Esophagus muscularis mucosa (tissue), 4 donors: ENCODE data around the gene TUBB2B. TPM values are rescaled to one million over a fixed set of nuclear protein-coding genes. Genes with fewer than 3 reads are reported as not detected.
"Not testable (repeated sequence)": the region's sequence is repeated elsewhere in the genome, so short reads cannot be mapped to it uniquely, and the experiment has no call there.

Experiments
- DNase-seq: peaks from one replicate; pipeline ENCODE4 v3.0.0-alpha.2; 2017; ENCODE audit errors: extremely low spot score
- H3K27ac ChIP-seq, 4 donors: fragments of 200-600 bp; sonication (generic); replicated peaks in 1 of 4; 1 replicate in 3 of 4; 2 replicates in 1 of 4; pipeline ENCODE4 v1.5.1; 2016 to 2019; ENCODE audit warnings: mild to moderate bottlenecking in 1 of 4
- H3K27me3 ChIP-seq, 4 donors: fragments of 200-600 bp; sonication (generic); one replicate each; pipeline versions ENCODE4 v1.5.1 to v1.6.0; 2016 to 2019
- H3K36me3 ChIP-seq, 4 donors: fragments of 200-600 bp; sonication (generic); one replicate each; pipeline ENCODE4 v1.5.1; 2016 to 2019
- H3K4me1 ChIP-seq, 4 donors: fragments of 200-600 bp; sonication (generic); one replicate each; pipeline ENCODE4 v1.5.1; 2016 to 2019
- H3K4me3 ChIP-seq, 4 donors: fragments of 200-600 bp; sonication (generic); 1 replicate in 2 of 4; 2 replicates in 2 of 4; pipeline ENCODE4 v1.5.1; 2016 to 2019; ENCODE audit warnings: mild to moderate bottlenecking in 4 of 4, moderate library complexity in 1 of 4
- H3K9me3 ChIP-seq, 4 donors: fragments of 200-600 bp; sonication (generic); 1 replicate in 3 of 4; 2 replicates in 1 of 4; pipeline ENCODE4 v1.5.1; 2016 to 2019
- EP300 ChIP-seq: sonication (generic); formaldehyde crosslinking; IDR thresholded peaks from one replicate; pipeline ENCODE4 v1.6.1; 2017; ENCODE audit warnings: antibody characterized with exemption
- POLR2A ChIP-seq: fragments of 450-650 bp; IDR thresholded peaks from one replicate; pipeline ENCODE4 v1.6.1; 2017; ENCODE audit warnings: antibody characterized with exemption, moderate library complexity, mild to moderate bottlenecking, low read depth
- POLR2AphosphoS5 ChIP-seq, 2 donors: sonication (generic); formaldehyde crosslinking; IDR thresholded peaks; one replicate each; pipeline ENCODE4 v1.6.1; 2017; ENCODE audit warnings: antibody characterized with exemption in 2 of 2
- WGBS: methylation state at CpG from one replicate; pipeline ENCODE4 v1.1.5; 2018; 5-methylcytosine and 5-hydroxymethylcytosine counted together
- intact Hi-C: fragments of 100-400 bp; cut with DNase I; formaldehyde crosslinking; loops from one replicate; pipeline ENCODE4 v1.15.1; 2023
- total RNA-seq, 4 donors: library from RNA; depleted of rRNA; stranded (reverse); fragments of >200 nt; gene quantifications; one replicate each; pipeline versions ENCODE4 v1.1.0 to v1.2.1, GENCODE V29; 2016
- TF ChIP-seq, protein P1 (sequence below), 3 experiments: fragments of 200-600 bp in 2 of 3; fragments of 450-650 bp in 1 of 3; sonication (generic) in 2 of 3; IDR thresholded peaks; one replicate each; pipeline ENCODE4 v1.5.1; 2017 to 2019; ENCODE audit warnings: antibody characterized with exemption in 3 of 3, mild to moderate bottlenecking in 2 of 3, moderate library complexity in 1 of 3

The TUBB2B gene
- total RNA-seq, 4 donors from 2014 or later = 12.0 to 35.8 (median 20.9) TPM

DNA sequence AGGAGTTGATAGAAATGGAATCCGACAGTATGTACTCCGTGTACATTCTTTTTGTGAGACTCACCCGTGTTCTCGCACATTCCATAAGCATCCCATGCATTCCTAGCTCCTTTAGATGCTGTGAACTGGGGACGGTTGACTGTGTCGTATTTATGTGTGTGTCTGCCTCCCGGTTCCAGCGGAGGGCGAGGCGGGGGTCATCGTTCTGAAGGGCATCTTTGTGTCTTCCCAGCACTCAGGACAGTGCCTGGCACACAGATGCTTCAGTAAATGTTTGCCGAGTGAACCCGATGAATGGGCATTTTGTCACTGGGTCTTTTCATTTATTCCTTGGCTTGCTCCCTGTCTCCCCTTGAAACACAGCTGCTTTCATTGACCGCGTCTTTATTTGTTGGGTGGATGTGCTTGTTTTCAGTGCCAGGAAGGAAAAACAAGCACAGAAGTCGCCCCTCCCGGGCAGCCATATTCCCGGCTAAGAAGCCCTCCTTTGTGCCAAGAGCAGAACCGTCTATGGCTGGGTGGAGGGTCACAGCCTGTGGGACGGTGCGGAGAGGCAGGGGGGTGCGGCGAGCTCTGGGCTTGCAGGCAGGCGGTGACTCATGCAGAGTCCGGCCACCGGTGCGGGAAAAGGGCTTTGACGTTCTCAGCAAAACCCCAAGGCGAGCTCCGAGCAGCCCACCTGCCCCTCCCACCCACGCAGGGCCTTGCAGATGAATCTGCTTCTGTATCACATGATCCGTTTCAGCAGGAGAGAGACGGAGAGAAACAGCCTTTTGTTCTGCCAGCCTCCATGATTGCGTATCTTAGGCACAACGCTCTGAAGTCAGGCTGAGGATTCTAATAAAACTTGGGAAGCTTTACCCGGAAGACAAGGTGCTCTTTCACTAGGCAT, 20.0 kb upstream of the TUBB2B start:
- Histone ChIP-seq H3K27ac (peak overlapping the region; percentile 59 to 70 (median 64)), H3K9me3 (no peaks in the 10 kb centered on the region), H3K4me1 (peaks cover 23 to 51% (median 47%) of the 10 kb centered on the region in 4 donors), H3K27me3 (no peaks in the 10 kb centered on the region), H3K4me3 (peak overlapping the region; percentile 42 to 57 (median 47)), H3K36me3 (no peaks in the 10 kb centered on the region)
- no peak for DNase-seq
- intact Hi-C loops = no loop called here
- 44% methylated on average over 32 of the region's 36 CpGs for WGBS
- TF ChIP-seq EP300 (no peak), POLR2A (no peak), POLR2AphosphoS5 (IDR thresholded peaks at IDR 0.05) (peak; percentile 38 to 43)
- TF ChIP-seq, protein P1, sequence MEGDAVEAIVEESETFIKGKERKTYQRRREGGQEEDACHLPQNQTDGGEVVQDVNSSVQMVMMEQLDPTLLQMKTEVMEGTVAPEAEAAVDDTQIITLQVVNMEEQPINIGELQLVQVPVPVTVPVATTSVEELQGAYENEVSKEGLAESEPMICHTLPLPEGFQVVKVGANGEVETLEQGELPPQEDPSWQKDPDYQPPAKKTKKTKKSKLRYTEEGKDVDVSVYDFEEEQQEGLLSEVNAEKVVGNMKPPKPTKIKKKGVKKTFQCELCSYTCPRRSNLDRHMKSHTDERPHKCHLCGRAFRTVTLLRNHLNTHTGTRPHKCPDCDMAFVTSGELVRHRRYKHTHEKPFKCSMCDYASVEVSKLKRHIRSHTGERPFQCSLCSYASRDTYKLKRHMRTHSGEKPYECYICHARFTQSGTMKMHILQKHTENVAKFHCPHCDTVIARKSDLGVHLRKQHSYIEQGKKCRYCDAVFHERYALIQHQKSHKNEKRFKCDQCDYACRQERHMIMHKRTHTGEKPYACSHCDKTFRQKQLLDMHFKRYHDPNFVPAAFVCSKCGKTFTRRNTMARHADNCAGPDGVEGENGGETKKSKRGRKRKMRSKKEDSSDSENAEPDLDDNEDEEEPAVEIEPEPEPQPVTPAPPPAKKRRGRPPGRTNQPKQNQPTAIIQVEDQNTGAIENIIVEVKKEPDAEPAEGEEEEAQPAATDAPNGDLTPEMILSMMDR (IDR thresholded peaks at IDR 0.05) = no peak

DNA sequence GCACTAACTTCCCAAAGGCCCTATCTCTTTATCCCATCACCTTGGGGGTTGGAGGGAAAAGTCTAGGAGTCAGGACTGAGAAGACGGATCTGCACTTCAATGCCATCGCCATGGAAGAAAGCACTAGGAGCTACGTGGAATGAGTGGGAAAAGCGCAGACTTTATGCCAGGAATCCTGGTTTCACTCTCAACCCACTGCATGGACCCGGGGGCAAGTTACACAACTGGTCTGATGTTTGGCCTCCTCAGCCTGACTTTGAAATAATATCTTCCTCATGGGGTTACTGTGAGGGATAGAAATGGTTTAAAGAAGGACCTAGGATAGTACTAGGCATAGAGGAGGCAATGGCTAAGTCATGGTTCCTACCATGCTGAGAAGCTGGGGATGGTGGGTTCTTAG, 17.8 kb upstream of the TUBB2B start:
- intact Hi-C loops = no loop called here
- H3K4me1 ChIP-seq = peaks cover 11 to 34% (median 28%) of the 10 kb centered on the region in 4 donors
- no peaks in the 10 kb centered on the region for H3K27me3 ChIP-seq
- no peaks in the 10 kb centered on the region for H3K9me3 ChIP-seq
- WGBS = 93% methylated on average over 5 of the region's 5 CpGs
- no peak for DNase-seq
- H3K36me3 ChIP-seq = no peaks in the 10 kb centered on the region
- H3K27ac ChIP-seq = no peak overlapping the region
- no peak for TF ChIP-seq POLR2A
- no peak for TF ChIP-seq POLR2AphosphoS5 (IDR thresholded peaks at IDR 0.05)
- TF ChIP-seq EP300 = no peak
- TF ChIP-seq, protein P1 (IDR thresholded peaks at IDR 0.05) = no peak
- no peak overlapping the region for H3K4me3 ChIP-seq

DNA sequence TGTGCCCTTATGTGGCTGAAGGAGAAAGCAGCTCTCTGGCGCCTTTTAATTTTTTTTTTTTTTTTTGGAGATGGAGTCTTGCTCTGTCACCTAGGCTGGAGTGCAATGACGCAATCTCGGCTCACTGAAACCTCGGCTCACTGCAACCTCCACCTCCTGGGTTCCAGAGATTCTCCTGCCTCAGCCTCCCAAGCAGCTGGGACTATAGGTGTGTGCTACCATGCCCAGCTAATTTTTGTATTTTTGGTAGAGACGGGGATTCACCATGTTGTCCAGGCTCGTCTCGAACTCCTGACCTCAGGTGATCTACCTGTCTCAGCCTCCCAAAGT, 17.3 kb upstream of the TUBB2B start:
- H3K4me3 ChIP-seq, H3K27ac ChIP-seq, H3K36me3 ChIP-seq, H3K27me3 ChIP-seq, H3K9me3 ChIP-seq, intact Hi-C loops, DNase-seq: not testable (repeated sequence)
- 97% methylated on average over 7 of the region's 7 CpGs for WGBS
- peaks cover 11 to 30% (median 25%) of the 10 kb centered on the region in 4 donors for H3K4me1 ChIP-seq

DNA sequence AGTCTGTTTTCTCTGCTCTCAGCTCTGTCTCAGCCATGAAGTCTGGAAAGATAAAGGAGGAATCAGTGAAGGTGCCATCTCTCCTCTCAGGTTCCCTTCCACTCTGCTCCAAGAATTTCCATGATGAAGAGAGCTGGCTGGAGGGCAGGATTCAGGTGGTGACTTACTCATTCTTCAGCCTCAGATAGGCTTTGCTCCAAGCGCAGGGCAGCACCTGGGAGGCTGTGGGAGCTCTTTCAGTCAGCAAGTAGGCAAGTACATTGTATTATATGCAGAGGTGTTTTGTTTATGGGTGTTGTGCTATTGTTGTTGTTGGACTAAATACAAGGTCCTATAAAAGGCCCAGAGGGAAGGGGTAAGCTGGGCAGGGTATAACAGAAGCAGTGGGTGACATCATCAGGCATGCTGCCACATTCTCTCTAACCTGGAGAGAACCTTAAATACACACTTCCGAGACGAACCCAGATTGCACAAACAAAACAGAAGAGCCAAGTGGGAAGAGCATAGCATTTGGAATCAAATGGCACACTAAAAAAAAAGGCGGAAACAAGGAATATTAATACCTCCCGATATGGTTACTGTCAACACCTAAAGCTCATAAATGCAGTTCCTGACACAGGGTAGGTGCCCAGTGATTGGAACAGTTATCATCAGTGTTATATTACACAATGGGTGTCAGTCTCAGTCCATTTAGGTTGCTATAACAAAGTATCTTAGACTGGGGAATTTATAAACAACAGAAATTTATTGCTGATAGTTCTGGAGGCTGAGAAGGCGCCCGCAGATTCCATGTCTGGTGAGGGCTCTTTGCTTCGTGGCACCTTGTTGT, 16.8 kb upstream of the TUBB2B start:
- intact Hi-C loops = no loop called here
- Histone ChIP-seq H3K36me3 (no peaks in the 10 kb centered on the region), H3K4me1 (peaks cover 11 to 24% (median 23%) of the 10 kb centered on the region in 4 donors), H3K4me3 (no peak overlapping the region), H3K27me3 (no peaks in the 10 kb centered on the region), H3K9me3 (no peaks in the 10 kb centered on the region), H3K27ac (no peak overlapping the region)
- DNase-seq = no peak
- TF ChIP-seq POLR2A (no peak), POLR2AphosphoS5 (IDR thresholded peaks at IDR 0.05) (no peak), EP300 (no peak)
- TF ChIP-seq, protein P1 (IDR thresholded peaks at IDR 0.05) = no peak
- WGBS = 86% methylated on average over 8 of the region's 8 CpGs

DNA sequence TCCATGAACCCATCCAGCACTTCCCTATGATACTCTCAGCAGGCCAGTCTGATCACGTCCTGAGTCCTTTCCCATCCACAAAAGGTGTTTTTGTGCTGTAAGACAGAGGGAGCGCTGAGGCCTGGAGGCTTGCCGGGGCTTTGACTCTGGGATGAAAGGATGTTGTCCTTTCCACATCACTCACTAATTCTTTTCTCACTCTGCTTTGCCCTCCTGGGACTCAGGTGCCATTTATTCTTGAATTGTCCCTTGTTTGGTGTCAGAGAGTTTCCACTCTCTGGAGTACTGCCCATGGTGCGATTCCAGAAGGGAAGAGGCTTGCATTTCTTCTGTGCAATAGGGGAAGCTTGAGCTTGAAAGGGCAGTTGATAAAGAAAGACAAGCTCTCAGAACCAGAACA, 15.3 kb upstream of the TUBB2B start:
- Histone ChIP-seq H3K9me3 (no peaks in the 10 kb centered on the region), H3K4me3 (no peak overlapping the region), H3K27me3 (no peaks in the 10 kb centered on the region), H3K27ac (no peak overlapping the region), H3K4me1 (peaks cover 4 to 12% (median 12%) of the 10 kb centered on the region in 4 donors), H3K36me3 (no peaks in the 10 kb centered on the region)
- DNase-seq = no peak
- TF ChIP-seq POLR2A (no peak), EP300 (no peak), POLR2AphosphoS5 (IDR thresholded peaks at IDR 0.05) (no peak)
- TF ChIP-seq, protein P1 (IDR thresholded peaks at IDR 0.05) = no peak
- intact Hi-C loops = no loop called here
- 86% methylated on average over 4 of the region's 4 CpGs for WGBS

DNA sequence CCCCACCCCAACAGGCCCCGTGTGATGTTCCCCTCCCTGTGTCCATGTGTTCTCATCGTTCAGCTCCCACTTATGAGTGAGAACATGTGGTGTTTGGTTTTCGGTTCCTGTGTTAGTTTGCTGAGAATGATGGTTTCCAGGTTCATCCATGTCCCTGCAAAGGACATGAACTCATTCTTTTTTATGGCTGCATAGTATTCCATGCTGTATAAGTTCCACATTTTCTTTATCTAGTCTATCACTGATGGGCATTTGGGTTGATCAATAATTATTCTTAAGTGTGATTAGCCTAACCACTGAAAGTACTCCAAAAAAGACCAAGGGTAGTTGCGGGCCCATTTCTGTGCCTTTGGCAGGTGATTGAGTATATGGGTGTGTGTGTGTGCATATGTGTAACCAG, 14.3 kb upstream of the TUBB2B start:
- H3K4me1 ChIP-seq, H3K27ac ChIP-seq, H3K27me3 ChIP-seq, DNase-seq, H3K4me3 ChIP-seq, H3K36me3 ChIP-seq, intact Hi-C loops, H3K9me3 ChIP-seq: not testable (repeated sequence)
- 93% methylated on average over 4 of the region's 4 CpGs for WGBS
